ENCODE measurements around the gene FAT1.

Gene FAT1

DNA sequence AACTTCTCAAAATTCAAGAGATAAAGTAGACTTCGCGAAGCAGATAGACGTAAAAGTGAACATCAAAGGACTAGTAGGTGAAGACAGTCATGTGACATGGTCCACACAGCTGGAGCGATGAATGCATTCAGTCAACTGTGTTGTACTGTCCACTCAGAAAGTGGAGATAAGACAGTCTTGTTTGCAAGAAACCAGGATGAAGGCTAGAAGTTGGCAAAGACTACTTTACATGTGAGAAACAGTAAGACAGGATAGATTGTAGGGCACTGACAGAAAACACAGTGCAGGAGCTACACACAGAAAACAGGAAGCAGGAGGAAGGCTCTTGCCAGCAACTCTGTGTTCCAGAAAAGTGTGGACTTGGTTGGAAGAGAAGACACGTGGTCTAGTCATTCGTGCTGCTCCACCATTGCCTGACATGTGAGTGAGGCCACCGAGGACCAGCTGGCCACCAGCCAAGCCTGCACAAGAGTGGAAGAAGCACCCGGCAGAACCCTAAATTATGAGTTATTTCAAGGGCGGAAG is 78.9 kb downstream of the FAT1 start:
- peak; percentile 57 for DNase-seq (ENCODE audit: low read depth)
- no peak overlapping the region for H3K4me3 ChIP-seq (ENCODE audit: low read depth, low read length)
- TF ChIP-seq, protein P1, sequence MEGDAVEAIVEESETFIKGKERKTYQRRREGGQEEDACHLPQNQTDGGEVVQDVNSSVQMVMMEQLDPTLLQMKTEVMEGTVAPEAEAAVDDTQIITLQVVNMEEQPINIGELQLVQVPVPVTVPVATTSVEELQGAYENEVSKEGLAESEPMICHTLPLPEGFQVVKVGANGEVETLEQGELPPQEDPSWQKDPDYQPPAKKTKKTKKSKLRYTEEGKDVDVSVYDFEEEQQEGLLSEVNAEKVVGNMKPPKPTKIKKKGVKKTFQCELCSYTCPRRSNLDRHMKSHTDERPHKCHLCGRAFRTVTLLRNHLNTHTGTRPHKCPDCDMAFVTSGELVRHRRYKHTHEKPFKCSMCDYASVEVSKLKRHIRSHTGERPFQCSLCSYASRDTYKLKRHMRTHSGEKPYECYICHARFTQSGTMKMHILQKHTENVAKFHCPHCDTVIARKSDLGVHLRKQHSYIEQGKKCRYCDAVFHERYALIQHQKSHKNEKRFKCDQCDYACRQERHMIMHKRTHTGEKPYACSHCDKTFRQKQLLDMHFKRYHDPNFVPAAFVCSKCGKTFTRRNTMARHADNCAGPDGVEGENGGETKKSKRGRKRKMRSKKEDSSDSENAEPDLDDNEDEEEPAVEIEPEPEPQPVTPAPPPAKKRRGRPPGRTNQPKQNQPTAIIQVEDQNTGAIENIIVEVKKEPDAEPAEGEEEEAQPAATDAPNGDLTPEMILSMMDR (conservative IDR thresholded peaks at IDR 0.05; ENCODE audit: low read depth, low read length), result no peak

DNA sequence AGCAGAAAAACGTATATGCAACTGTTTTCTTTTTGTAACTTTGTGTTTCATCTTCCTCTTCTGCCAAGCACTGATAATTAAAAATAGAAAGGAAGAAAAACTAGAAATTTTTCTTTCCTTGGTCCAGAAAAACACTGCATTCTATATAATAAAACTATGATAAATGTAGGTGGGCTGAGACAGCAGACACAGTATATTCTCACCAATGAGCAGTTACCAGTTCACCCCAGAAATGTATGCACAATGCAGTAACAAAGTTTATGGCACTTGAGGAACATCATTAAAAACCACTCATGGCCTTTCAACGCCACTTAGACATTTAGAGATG is 79.4 kb downstream of the FAT1 start:
- no peak overlapping the region for H3K4me3 ChIP-seq (ENCODE audit: low read depth, low read length)
- no peak for DNase-seq (ENCODE audit: low read depth)
- TF ChIP-seq, protein P1 (conservative IDR thresholded peaks at IDR 0.05; ENCODE audit: low read depth, low read length), result no peak

DNA sequence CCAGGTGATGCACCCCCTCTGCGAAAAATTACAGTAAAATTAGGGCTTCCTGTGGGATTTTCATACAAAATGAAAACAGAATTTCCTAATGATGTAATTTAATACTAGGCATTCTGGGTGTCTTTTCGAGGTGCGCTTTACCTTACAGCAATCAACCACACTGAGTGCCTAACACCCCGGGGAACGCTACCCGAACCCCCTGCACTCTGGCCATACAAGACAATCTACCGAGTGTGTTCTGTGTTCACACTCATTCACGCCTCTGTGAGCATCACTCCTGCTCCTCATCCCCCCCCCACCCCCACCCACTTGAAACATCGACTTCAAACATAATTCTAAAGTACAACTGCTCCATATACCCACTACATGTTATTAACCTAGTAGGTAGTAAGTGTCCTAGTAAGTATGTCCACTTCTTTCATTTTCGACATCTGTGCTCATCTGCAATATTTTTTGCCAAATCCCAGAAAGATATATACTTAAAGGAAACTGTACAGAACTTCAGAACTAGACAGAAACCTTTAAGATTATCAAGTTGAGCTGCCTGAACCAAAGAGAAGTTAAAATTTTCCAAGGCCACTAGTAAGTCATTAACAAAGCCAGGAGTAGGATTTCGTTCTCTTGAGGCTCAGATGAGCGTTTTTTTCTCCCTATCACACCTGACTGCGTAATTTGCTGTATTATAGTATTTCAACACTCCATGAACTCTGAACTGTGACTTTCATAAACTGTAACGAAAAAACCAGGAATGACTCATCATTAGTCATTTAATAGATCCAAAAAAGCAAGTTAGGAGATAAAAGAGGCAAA is 80.0 kb downstream of the FAT1 start:
- TF ChIP-seq, protein P1 (conservative IDR thresholded peaks at IDR 0.05; ENCODE audit: low read depth, low read length), result no peak
- no peak overlapping the region for H3K4me3 ChIP-seq (ENCODE audit: low read depth, low read length)
- DNase-seq (ENCODE audit: low read depth), result peak; percentile 83

DNA sequence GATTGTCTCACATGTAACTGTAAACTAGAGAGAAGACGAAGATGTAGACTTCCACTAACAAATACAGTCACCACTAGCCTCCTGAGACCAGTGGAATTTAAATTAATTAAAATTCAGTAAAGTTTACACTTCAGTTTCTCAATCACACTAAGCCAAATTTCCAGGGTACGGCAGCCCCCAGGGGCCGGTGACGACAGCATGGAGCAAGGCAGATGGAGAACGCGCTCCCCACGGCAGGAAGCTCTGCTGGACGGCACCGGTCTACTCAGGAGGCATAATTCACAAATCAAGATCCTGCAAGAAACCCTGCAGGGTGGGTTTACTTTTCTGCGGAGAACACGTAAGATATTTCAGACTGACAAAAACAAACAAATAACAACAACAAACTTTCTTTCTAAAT is 80.7 kb downstream of the FAT1 start:
- TF ChIP-seq, protein P1 (conservative IDR thresholded peaks at IDR 0.05; ENCODE audit: low read depth, low read length), result no peak
- no peak for DNase-seq (ENCODE audit: low read depth)
- no peak overlapping the region for H3K4me3 ChIP-seq (ENCODE audit: low read depth, low read length)

DNA sequence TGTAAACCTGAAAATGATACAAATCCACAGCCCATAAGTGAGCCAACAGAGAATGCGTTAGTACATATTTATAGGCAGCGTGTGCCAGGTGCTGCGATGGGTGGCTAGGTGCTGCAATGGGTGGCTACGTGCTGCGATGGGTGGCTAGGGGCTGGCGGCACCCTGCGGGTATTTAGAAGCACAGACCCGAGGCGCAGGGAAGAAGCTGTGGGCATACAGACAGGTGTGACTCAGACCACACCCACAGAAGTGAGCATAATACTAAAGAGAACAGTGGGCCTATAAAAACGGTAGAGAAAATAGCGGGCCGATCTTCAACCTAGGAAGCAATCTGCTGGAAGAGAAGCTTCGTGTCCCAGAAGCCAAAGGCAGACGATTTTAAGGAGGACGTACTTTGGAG is 81.1 kb downstream of the FAT1 start:
- H3K4me3 ChIP-seq (ENCODE audit: low read depth, low read length), result no peak overlapping the region
- DNase-seq (ENCODE audit: low read depth), result no peak
- TF ChIP-seq, protein P1 (conservative IDR thresholded peaks at IDR 0.05; ENCODE audit: low read depth, low read length), result no peak

DNA sequence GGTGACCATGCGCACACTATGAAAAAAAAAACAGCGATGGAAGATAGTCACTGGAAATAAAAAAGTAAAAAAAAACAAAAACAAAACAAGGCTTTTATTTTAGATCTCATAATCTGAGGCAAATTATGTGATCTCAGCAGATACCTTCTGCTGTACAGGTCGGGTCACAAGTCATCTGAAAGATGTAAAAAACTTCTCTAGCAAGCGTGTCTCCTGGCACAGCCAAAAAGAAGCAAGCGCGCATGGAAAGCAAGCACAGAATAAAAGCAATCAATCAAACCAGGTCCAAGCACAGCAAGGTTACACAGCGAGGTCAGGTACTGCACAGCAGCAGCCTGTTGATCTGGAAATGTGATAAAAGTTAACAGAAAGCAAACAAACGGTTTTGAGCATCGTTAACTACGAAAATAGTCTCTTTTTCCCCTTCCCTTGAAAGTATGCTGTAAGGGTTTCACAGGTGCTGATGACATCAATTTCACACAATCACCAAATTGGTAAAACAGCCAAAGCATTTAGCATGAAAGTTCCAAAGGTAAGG is 89.0 kb downstream of the FAT1 start:
- no peak for DNase-seq (ENCODE audit: low read depth)
- H3K4me3 ChIP-seq (ENCODE audit: low read depth, low read length), result no peak overlapping the region
- TF ChIP-seq, protein P1 (conservative IDR thresholded peaks at IDR 0.05; ENCODE audit: low read depth, low read length), result no peak

DNA sequence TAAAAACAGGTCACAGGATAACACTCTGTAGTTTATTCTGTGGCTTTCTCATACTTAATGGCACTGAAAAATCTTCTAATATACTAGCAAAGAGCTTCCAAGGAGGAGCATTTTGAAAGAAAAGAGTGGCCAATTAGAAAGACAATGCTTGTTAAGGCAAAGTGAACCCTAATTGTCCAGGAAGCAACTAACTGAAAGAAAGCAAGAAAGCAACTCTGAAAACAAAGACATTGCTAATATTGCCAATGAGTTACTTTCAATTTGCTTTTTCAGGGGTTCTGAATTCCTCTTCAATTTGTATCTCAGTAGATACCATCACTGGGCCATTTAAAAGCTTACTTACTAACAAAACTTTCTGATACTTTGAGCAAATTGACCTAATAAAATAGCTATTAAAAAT is 89.8 kb downstream of the FAT1 start:
- TF ChIP-seq, protein P1 (conservative IDR thresholded peaks at IDR 0.05; ENCODE audit: low read depth, low read length), result no peak
- H3K4me3 ChIP-seq (ENCODE audit: low read depth, low read length), result no peak overlapping the region
- no peak for DNase-seq (ENCODE audit: low read depth)

Measured in choroid plexus epithelial cell (primary cell).